HT-29 (cell line): ENCODE measurements around the gene PLA2G2C. TPM values are rescaled to one million over a fixed set of nuclear protein-coding genes. Genes with fewer than 3 reads are reported as not detected.
A peak's percentile ranks its signal among the peaks of the same experiment; 100 is the strongest.

ENCODE experiments used
- DNase-seq: peaks from one replicate; pipeline ENCODE4 v3.0.0-alpha.2; 2015; ENCODE audit warnings: low spot score
- total RNA-seq: library from RNA; depleted of rRNA; stranded (reverse); fragments of >200 nt; shearing (Covaris generic); gene quantifications from 2 replicates; pipeline ENCODE4 v1.2.3, GENCODE V29; 2014

Gene PLA2G2C
- total RNA-seq, 1 experiment from 2014 or later: not detected

DNA sequence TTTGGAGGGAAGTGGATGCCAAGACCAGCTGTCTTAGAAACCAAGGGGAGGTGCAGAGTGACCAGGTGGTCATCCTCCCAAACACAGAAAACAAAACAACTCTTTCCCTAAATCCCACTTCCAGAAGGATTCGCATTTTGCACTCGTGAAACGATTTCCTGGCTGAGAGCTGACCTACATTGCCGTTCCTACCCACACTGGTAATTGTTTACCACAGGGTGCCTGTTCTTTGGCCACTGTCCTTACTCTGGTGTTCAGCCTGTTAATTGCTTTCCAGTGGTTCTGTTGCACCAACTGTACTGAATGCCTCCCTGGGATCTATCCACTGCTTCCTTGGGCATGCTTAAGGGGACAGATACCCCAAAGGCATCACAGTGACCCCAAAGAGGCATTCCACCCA, 23.2 kb upstream of the PLA2G2C start:
- DNase-seq: no peak

DNA sequence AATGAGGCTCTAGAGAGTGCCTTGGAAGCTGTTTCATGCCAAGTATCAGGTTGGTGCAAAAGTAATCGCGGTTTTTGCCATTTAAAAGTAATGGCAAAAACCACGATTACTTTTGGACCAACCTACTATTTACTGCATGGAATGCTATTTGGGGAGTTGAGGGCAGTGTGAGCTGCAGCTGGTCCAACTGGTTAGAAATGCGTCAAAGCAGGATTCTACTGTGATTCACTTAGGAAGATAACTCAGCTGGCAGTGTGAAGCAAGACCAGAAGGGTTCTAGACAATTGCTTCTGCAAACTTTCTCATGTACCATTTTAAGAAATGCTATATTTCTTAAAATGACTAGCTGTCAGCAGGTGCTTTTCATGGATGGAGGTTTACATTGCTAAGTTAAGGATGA, 21.2 kb upstream of the PLA2G2C start:
- no peak for DNase-seq

DNA sequence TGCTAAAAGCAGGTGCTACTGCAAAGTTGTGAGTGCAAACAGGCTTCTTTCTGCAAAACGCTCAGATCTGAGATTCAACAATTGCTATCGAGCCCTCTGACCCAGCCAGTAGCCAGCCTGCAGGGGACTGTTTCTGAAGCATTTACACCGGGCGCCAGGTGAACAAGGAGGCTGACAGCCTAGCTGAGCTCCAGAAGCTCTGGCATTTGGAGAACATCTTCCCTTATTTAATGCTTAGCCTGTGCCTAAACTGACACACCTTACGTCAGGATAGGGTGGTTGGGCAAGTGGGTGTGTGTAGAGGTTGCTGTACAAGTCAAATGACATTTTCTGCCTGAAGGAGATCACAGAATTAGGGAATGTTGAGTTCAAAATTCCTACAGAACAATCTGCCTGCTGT, 15.8 kb upstream of the PLA2G2C start:
- DNase-seq: no peak

DNA sequence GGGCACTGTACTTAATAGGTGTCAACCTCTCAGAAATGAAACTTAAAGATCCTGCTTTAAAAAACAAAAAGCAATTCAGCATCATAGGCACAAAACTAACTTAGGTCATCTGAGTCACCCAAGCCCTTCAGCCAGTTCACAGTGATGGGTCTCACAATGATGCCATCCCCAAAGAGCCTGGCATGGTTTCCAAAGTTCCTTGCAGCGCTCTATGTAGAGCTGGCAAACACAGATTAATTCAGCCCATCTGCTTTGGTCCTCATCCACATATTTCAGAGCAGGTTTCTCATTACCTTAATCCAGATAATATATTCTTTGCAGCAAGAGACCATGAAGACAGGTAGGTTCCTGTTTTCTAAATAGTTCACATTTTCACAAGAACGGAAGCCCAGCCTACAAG, 14.6 kb upstream of the PLA2G2C start:
- DNase-seq: no peak

DNA sequence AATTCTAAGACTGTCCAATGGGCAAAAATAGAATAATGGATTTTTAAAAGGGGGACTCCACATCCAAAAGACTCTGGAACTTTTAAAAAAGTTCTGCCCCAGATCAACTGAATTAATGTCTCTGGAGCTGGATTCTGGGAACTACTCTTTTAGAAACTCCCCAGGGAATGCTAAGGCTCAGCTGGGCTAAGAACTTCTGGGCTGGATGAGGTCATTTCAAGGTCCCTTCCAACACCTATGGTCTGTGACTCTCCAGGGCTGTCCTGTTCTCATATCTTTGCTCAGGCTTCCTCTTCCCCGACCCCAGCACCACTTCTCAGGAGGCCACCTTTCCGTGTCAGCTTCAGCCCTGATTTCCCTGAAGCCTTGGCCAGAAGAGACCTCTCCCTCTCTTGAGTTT, 13.5 kb upstream of the PLA2G2C start:
- no peak for DNase-seq

DNA sequence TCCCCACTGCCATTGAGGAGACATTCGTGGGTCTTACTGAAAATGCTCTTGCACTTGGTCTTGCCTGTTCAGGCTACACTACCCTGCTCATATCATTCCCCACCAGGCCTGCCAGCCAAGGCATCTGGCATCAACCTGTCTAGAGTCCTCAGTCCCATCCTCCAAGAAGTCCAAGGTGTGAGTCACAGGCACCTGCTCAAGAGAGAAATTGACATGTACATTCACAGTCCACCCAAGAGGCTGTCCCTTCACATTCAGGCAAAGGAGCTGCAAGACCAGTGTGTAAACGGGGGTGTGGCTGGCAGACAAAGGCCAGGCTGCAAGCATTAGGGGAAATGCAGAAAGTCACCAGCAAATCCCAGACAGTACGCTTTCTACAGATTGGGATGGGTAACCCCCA, 13.1 kb upstream of the PLA2G2C start:
- DNase-seq: no peak

DNA sequence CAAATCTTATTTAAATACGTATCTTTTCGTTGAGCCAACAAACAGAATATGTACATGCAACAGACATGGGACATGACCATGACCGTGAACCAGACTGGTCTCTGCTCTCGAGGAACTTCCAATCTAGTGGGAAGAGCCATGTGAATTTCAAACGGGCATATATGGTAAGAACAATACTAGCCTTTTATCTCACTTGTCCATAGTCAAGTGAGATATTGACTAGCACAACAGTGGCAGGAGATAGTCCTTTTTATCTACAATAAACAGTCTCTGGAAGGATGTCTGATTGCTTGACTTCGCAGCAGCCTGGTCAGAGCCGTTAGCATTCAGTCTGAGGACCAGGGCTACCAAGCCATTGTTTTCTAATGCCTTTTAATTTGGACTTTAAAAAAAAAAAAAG, 12.6 kb upstream of the PLA2G2C start:
- no peak for DNase-seq

DNA sequence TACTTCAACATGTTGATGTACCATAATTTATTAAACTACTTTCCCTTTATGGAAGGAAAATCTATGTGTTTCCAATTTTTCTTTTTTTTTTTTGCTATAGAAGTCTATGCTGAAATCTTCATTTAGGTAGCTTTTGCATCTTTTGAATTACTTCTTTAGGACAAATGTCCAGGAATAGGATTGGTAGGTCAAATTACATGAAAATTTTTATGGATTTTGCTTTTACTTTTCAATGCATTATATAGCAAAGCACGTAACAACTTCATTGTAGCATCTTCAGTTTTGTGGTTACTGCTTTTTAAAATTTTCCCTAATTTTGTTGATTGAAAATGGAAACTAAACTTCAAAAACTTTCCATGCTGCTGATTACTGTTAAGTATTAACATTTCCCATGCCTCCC, 12.0 kb upstream of the PLA2G2C start:
- no peak for DNase-seq

DNA sequence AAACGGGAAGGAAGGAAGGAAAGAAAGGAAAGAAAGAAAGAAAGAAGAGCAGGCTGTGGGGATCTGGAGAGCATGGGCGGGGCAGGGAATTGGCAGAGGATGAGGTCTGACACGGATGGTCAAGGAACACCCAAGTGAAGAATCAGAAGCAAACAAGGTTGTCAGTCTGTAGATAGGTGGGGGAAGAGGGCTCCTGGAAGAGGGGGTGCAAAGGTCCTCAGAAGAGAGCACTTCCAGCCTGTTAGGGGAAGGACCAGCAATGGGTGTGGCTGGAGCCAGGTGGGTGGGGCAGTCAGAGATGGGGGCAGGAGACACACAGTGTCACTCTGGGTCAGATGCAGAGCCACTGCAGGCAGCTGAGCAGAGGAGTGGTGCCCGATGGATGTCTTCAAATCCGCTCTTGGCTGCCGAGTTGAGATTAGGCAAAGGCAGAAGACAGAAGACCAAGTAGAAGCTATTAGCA, 11.0 kb upstream of the PLA2G2C start:
- no peak for DNase-seq

DNA sequence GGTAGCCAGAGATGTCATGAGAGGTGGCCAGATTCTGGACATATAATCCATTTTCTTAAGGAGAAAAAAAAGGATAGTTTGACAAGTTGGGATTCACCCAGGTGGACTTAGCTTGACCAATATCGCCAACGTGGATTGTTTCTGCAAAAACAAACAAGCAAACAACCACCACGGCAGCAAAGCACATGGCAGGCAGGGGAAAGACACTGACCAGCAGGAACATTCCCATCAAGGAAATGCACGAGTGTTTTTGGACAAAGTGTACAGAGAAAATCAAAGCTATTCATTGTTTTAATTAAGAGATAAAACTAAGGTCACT, 9.1 kb upstream of the PLA2G2C start:
- DNase-seq: no peak

DNA sequence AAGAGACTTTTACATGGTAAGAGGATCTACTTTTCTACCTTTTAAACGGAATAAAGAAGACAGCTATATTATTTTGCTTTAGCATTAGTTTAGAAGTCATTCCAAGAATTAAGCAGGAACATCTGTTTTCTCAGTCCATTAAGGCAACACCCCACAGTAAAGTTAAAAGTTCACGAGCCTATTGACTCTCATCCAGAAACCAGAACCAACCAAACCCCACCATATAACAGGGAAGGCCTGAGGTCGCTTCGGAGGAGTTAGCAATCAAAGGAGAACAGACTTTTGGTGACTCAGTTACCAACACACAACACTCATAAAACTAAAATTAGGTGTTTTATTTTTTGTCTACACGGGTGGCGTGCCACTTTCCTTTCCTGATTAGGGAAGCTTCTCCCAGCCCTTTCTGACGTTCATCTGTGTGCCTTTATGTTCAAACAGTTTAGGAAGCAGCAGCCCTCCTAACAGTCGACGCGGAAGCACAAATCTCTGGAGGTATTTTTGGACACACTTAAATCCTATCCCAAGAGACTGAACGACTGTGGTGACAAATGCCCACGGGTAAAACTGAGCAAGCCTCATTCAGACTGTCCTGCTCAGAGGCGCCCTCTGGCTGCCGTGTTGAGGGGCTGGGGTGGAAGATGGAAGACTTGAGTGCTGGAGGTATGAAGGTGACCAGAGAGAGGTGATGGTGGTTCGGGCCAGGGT, 8.6 kb upstream of the PLA2G2C start:
- peak; percentile 81 for DNase-seq

DNA sequence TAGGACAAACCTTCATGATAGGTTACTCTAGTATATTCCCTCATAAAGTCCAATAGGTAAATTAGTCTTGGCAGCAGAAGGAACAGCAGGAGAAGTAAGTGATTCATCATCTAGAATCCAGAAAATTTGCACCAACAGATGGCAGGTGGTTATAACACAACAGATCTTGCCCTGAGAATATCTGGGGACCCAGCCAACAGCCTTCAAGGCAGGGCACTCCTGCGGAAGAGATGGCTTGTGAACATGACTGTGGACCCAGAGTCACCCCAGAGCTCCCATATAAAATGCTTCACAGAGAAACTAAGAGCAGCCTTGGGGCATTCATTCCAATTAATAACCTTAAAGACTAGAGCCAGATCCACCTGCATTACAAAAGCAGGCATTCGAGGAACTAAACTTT, 7.9 kb upstream of the PLA2G2C start:
- no peak for DNase-seq

DNA sequence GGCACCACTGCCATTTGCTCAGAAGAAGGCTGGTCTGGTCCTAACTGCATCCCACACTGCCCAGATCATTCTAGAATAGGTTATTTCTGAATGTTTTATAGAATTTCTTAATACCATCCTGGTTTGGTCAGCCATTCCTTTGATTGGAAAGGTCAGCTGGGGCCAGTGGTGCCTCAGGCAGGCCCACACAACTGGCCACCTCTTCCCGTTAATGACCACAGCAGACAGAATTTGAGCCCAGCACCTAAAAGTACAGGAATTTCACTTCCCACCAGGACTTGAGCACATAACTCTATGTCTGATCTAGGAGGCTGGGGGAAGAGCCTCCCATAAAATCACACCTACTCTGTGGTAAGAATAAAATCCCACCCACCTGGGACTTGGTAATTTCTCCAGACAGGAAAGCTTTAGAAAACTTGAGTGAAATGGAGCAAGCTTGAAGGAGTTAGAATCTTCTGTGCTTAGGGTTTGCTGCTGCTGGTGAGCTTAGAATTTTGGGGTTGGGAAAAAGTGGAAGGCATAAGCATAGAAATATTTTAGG, 6.6 kb upstream of the PLA2G2C start:
- no peak for DNase-seq

DNA sequence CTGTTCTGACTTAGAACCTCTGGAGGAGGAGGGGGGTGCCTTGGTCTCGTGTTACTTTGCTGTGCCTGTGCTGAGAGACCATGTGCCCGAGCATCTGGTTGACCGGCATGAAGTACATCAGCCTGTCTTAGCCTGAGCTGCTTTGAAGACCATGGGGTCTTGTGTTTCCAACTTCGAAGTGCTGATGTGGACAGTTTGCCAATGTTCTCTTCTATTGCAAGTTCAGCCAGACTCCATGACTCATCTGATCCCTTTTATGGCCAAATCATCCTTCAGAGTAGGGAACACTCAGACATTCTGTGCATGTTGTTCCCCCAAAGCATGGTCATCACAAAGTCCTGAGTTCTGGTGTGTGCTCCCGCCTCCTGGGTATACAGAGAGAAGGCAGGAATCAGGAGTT, 6.0 kb upstream of the PLA2G2C start:
- DNase-seq: no peak

DNA sequence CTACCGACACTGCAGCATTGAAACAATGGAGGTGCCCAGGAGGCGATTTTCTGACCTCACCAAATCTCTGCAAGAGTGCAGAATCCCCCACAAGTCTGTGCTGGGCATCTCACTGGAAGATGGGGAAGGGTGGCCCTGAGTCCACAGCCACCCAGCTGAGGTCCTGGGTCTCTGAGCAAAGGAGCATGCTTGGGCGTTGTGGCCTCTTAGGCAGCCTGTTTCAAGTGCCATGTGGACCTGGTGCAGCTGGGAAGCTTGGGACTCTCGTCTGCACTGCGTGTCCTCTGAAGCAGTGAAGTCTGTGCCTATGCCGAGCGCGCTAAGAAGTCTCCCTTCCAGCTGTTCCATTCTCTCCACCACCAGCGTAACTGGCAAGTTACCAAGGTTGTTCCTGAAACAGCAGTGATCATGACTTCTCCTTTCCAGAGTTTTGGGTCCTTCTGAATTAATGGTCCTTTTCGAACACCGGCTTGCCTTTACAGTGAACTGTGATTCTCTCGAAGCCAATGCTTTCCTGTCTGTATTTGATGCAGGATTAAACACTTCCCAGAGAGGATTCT, 5.0 kb upstream of the PLA2G2C start:
- DNase-seq: no peak

DNA sequence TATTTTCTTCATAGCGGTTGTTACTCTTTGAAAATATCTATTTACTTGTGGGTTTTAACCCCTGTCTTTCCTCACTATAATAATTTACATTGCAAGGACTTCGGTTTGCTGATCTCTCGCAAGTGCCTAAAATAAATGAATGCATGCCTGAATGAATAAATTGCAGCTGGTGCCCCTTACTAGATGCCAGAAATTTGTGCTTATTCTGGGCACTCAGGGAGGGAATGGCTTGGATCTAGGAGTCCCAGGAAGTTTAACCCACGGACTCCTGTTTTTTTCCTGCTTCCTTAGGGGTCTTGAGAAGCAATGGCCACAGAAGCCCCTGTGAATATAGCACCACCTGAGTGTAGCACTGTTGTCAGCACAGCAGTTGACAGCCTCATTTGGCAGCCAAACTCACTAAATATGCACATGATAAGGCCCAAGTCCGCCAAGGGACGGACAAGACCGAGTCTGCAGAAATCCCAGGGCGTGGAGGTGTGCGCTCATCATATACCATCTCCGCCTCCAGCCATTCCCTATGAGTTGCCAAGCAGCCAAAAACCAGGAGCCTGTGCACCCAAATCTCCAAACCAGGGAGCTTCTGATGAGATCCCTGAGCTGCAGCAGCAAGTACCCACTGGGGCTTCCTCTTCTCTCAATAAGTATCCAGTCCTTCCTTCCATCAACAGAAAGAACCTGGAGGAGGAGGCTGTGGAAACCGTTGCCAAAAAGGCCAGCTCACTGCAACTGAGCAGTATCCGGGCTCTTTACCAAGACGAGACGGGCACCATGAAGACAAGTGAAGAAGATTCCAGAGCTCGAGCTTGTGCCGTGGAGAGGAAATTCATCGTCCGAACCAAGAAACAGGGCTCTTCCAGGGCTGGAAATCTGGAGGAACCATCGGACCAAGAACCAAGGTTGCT, 4.2 kb upstream of the PLA2G2C start:
- no peak for DNase-seq

DNA sequence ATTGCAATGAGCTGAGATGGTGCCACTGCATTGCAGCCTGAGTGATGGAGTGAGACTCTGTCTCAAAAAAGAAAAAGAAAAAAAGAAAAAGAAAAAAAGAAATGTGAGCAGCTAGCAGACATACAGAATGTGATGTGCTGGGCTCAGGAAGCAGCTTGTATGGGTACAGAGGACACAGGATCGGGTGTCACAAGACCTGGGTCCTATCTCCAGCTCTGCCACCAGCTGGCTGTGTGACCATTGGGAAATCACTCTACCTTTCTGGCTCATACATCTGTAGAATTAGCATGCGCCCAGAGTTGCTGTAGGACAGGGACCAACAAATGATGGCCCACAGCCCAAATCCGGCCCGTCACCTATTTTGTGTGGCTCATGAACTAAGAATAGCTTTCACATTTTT, 3.3 kb upstream of the PLA2G2C start:
- DNase-seq: no peak

DNA sequence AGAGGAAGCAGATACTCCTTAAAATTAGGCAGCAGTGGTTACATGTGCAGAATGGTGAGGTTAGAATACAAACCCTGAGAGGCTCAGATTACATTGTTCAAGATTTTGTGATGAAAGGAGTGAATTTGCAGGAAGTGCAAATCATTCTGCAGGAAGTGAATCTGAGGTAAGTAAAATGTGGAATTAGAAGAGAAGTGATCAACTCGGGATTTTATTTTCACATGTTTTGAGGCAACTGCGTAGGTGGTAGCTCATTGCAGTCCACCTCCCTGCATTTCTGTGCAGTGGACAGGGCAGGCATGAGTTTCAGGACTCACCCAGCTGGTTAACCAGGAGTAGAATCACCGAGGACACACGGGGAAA, 2.1 kb upstream of the PLA2G2C start:
- no peak for DNase-seq

DNA sequence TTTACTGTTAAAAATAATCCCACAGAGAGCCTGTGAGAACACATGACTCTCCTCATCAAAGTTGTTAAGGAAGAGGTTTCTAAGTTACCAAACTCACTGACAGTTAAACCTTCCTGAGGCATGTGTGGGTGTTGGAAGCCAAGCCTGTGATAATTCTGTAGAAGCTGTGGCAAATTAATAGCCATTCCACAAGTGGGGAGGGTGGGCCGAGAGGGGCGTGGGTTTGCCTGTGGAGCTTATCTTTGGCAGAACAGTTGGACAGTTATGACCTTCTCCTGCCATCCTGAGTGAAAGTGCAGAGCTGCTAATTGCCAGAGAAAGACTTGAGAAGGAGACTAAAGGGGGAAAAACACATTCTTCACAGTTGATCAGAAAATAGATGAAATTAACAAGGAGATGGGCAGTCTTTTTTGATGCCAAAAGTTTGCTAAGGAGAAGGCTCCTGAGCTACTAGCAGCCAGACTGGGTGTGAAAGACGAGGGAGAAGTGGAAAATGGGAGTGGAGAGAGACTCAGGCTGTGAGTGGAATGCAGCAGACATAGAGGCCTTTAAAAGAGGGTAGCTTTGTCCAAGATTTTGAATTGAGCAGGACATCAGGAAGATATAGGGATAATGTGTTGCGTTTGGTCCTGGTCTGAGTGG, 1.6 kb upstream of the PLA2G2C start:
- no peak for DNase-seq

DNA sequence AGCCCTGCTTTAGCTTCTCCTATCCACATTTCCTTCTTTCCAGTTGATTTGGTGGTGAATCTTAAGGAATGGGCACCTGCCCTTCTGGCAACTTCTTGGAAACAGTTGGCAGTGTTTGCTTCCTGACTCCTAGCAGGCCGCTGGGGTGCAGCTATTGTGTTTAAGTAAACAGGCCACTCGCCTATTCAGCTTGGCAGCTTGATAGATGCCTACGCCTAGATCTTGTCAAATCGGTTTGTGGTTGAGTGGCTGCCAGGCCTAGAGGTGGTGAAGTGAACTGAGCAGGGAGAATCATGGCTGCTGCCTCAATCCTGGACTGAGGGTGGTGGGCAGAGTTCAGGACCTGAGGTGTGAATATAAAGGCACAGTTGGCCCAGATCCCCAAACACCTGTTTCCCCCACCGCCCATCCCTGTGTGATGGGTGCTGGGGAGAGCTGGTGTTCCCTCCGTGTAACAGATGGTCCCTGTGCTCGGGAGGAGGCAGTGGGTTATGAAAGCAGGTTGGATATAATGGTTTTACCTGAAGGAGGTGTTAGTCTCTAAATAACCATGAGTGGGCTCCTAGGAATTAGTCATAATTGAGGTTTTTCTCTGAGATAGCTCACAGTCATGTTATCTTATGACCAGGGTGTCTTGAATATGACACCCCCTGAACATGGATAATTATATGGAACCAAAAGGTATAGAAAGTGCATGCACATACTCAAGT, 940 bp upstream of the PLA2G2C start:
- DNase-seq: peak; percentile 58

DNA sequence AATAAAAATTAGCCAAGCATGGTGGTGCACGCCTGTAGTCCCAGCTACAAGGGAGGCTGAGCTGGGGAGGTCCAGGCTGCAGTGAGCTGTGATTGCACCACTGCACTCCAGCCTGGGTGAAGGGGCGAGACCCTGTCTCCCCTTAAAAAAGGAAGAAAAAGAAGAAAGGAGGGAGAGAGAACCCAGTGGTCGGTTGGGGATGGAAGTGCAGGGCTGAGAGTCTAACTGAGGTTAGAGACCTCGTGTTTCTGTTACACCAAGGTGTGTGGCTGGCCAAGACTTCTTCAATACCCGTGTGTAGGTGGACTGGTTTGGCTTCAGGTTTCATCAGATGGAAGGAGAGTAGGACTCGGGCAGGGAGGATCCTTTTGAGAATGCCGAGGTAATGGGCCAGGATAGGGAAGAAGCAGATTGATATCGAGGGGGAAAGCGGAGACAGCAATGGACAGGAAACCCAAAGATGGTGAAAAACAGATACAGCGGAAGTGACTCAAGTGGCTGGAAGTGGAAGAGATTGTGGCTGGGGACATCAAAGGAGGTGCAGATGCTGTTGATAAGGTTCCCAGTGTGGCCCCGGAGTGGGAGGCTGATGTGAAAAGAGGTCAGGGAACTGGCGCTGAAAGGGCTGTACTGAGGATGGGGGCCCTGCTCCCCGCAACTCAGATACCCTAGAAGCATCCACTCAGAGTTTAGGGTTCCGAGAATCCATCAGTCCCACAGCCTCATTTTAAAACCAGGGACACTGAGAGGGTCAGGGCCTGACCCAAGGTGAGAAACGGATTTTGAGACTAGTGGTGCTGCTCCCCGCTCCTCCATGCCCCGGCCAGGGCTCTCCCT, 1.1 kb downstream of the PLA2G2C start:
- no peak for DNase-seq
